RPMI7951 (cell line): ENCODE results near the gene SYT17. TPM values are rescaled to one million over a fixed set of nuclear protein-coding genes. Genes with fewer than 3 reads are reported as not detected.

Experiments
- DNase-seq: peaks from one replicate; pipeline ENCODE4 v3.0.0-alpha.2; 2012; ENCODE audit warnings: low read depth
- total RNA-seq: library from RNA; depleted of rRNA; stranded (reverse); fragments of >200 nt; shearing (Covaris generic); gene quantifications from 2 replicates; pipeline ENCODE4 v1.2.3, GENCODE V29; 2014

Gene SYT17
- total RNA-seq, 1 experiment from 2014 or later: 0.24 TPM

DNA sequence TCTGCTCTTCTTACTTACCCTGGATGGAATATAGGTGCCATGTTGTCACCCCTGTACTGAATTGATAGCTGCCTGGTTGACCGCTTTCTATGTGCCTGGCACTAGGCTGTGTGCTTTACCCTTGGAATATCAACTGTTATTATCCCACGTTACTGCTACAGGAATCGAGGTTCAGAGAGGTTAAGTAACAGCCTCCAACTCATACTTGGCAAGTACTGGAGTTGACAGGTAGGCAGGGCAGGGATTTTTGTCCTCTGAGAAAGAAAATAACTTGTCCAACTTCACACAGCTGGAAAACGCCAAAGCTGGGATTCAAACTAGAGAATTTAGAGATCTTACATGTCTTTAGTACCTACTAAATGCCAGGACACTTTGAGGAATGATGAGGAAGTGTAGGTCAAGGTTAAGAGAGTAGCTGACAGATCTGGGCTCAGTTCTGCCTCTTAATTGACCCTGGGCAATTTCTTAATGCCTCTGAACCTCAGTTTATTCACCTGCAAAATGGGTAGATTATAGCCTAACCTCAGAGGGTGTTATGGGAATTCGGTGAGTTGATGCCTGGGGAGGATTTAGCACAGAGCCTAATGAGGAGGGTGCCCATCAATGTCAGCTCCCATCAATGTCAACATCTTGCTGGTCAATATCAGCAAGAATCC is 28.5 kb upstream of the SYT17 start:
- DNase-seq: no peak

DNA sequence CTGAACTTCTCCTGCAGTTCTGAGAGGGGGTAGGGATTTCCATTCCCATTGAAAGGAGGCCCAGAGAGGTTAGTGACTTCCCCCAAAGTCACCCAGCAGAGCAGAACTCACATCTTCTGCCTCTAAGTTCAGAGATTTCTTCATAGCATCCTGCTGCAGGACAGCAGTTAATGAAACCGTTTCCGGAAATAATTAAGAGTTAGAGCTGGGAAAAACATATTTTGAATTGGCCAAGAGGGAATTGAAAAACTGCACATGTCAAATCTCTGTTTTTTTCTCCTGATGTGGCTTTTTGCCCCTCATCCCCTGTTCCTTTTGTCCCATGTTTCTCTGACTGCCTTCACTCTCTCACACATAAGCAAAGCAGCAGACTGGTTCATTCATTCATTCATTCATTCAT is 27.6 kb upstream of the SYT17 start:
- no peak for DNase-seq

DNA sequence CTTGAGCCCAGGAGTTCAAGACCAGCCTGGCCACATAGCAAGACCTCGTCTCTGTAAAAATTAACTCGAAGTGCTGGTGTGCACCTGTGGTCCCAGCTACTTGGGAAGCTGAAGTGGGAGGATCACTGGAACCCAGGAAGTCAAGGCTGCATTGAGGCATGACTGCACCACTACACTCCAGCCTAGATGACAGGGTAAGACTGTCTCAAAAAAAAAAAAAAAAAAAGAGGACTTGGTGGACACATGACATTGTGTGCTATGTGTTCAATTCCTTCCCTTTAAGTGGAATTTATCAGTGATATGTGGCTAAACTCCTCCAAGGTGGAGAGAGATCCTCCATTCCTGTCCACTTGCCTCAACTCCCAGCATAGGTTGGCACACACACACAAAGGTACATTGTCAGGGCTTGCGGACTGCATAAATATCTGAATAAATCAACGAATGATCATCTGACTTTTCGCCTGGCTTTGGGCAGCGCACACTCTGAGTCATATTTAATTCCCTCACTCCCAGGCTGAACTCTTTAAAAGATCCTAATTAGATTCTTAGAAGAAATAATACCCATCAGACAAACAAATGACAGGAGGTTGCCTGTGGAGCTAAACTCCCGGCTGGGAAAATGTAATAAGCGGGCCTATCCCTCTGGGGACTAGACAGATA is 25.0 kb upstream of the SYT17 start:
- no peak for DNase-seq

DNA sequence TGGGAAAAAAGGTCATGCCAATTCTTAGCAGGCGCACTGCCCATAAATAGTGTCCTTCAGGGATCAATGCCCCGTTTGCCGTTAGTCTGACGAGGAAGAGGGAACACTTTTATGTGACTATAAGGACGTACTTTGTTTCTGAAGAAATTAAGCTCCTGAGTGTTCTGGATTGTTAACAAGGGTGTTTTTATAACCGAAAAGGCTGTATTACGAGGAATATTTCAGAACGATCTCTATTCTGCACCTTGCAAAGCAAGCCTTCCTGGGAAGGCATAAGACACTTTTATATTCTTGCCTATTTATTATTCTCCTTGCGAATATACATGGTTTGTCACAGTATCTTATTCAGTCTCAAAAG is 24.5 kb upstream of the SYT17 start:
- DNase-seq: no peak

DNA sequence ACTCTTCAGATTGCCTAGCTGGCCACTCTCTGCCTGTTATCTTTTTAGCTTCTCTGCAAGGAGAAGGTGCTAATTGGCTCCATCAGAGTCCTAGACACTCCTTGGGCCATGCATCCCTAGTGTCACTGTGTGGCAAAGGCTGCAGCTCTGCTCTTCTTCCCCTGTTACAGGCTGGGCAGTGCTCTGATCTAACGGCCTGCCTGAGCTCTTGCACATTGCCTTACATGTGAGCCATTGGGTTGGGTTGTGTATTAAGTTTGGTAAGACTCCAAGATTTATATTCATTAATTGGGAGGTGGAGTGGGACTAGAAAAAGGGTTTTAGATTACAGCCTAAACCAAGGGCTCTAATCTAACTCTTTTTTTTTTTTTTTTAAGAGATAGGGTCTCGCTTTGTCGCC is 23.0 kb upstream of the SYT17 start:
- DNase-seq: no peak

DNA sequence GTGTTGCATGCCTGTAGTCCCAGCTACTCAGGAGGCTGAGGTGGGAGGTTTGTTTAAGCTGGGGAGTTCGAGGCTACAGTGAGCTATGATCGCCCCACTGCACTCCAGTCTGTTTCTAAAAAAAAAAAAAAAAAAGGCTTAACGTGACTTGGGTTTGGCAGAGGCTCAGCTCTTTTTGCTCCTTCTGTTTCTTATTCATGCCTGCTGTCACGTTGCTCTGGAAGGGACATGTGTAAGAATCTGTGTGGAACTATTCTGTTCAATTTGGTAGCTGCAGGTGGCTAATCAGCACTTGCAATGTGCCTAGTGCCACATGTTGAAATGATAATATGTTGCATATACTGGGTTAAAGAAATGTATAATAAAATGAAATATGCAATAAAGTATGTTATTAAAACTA is 20.9 kb upstream of the SYT17 start:
- DNase-seq: no peak

DNA sequence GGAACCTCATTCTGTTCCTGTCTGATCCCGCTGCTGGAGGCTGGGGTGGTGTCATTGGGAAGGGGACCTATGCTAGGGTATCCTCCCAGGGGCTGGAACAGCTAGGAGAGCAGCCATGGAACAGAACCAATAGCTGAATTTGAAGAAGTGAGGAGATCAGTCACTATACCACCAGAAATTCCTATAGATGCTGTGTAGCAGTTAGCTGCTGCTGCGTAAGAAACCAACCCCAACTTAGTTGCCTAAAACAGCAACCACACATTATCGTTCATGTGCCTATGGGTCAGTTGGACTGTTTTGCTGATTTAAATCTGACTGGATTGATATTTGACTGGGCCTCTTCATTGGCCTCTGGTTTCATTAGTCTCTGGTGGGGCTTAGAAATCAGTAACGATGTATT is 20.4 kb upstream of the SYT17 start:
- no peak for DNase-seq

DNA sequence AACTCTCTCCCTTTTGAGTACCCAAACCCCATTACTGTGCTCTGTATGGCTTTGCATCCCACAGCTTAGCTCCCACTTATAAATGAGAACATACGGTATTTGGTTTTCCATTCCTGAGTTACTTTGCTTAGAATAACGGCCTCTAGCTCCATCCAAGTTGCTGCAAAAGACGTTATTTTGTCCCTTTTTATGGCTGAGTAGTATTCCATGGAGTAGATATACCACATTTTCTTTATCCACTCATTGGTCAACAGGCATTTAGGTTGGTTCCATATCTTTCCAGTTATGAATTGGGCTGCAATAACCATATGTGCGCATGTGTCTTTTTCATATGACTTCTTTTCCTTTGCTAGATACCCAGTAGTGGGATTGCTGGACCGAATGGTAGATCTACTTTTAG is 19.9 kb upstream of the SYT17 start:
- no peak for DNase-seq

DNA sequence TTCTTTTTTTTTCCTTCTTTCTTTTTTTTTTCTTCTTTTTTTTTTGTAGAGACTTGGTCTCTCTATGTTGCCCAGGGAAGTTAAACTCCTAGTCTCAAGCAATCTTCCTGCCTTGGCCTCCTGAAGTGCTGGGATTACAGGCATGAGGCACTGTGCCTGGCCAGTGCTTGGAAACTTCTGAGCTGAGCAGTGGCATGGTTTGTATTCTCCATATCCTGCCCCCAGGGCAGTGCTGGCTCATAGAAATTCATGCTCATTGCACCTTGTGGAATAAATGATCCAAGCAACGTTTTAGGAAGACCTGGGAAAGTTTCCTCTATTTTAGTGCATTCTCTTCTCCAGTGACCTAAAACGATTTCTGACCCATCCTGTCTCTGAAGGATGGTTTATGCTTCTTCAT is 16.7 kb upstream of the SYT17 start:
- peak; percentile 29 for DNase-seq

DNA sequence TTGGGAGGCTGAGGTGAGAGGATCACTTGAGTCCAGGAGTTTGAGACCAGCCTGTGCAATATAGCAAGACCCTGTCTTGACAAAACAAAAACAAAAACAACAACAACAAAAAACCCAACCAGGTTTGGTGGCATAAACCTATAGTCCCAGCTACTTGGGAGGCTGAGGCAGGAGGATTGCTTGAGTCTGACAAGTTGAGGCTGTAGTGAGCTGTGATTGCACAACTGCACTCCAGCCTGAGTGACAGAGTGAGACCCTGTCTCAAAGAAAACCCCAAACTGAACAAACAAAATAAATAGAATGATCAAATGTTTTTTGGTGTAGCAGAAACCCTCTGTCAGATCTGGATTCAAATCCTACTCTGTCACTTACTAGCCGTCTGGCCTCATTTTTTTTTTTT is 16.0 kb upstream of the SYT17 start:
- no peak for DNase-seq

DNA sequence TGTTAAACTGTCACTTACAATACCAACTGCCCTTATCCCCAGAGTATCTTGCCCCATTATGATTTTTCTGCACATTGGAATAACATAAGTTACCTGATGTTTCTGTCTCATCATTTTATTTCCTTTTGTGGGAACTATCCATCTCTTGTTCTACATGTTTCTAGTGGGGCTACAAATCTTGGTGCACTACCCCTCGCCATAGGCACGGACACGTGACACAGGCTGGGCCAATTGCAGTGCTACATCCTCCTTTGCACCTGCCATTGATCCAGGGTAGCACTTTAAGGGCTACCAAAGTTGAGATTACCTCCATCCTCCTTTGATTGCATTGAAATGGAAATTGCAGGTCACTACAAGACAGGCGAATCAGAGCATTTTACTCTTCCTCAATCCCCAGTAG is 14.2 kb upstream of the SYT17 start:
- DNase-seq: peak; percentile 47

DNA sequence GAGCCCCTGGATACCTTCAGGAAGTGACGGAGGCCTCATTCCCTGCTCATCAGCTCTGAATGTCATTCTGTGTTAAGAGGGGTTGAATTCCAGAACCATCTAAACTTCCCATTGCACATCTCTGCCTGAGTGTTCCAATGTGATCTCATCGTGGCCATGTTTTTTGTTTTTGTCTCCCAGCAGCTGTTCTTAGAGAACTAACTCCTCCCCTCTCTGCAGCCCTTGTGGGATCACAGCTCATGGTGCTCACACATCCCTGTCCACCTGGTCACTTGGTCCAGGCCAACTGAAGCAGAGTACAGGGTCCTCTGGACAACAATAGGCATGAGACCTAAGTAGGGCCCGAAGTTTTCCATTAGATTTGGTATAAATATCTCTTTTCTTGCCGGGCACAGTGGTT is 6.0 kb upstream of the SYT17 start:
- DNase-seq: no peak

DNA sequence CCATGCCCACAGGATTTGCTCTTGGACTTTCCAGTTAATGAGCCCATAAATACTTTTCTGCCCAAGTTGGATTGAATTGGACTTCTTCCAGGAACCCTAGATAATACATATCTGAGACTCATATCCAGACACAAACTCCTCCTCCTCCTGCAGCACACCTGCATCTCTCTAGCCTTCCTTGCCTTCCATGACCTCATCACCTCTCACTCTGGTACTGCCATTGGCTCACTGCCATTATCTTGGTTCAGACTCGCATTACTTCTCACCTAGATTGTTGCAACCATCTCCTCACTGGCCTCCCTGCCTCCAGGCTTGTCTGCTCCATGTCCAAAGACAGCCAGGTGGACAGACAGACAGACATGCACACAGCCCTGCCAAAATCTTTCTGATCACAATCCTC is 4.8 kb upstream of the SYT17 start:
- no peak for DNase-seq

DNA sequence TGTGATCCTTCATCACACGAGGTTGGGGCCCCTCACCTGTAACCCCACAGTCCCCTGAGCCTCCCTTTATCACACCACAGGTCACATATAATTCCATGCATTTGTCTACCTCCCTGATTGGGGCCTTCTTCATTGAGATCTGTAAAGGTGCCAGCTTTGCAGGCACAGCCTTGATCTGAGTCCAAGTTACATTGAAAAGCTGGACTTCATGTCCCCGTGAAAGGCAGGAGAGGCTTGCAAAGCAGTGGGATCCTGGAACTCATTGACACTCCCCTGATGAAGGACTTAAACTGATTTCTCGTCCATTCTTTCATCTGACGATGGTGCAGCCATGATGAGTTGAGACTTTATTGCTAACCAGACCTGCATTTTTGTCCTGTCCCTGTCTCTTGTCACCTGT is 3.8 kb upstream of the SYT17 start:
- no peak for DNase-seq

DNA sequence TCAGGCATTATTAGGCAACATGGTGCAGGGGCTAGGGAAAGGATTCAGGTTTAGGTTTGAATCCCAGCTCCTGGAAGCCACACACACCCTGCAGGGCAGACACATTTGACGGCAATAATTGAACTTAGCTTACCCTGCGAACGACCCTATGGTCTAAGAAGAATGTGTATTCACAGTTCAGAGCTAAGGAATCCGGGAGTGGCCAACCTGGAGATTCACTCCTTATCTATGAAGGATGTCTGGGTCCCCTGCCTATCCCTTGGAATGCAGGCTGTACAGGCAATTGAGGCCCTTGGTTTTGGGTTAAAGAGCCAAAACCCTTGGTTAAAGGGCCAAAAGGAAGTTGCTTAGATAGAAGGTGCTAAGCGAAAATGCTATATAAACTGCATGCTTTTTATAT is 2.9 kb upstream of the SYT17 start:
- DNase-seq: no peak

DNA sequence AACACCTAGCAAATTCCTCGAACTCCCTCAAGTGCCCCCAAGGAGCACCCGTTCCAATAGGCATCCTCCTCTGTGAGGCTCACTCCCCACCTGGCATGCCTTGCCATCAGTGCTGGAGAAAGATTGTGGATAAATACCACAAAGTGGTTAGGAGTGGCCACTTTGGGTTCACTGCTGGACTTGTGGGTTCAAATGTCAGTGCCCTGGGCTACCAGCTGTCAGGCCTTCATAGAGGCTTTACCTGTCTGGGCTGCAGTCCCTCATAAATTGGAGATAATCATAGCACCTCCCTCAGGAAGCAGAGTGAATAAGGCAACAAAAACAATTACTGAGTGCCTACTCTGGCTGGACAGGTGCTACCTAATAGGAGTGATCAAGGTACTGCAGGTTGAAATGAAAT is 1.5 kb upstream of the SYT17 start:
- no peak for DNase-seq

DNA sequence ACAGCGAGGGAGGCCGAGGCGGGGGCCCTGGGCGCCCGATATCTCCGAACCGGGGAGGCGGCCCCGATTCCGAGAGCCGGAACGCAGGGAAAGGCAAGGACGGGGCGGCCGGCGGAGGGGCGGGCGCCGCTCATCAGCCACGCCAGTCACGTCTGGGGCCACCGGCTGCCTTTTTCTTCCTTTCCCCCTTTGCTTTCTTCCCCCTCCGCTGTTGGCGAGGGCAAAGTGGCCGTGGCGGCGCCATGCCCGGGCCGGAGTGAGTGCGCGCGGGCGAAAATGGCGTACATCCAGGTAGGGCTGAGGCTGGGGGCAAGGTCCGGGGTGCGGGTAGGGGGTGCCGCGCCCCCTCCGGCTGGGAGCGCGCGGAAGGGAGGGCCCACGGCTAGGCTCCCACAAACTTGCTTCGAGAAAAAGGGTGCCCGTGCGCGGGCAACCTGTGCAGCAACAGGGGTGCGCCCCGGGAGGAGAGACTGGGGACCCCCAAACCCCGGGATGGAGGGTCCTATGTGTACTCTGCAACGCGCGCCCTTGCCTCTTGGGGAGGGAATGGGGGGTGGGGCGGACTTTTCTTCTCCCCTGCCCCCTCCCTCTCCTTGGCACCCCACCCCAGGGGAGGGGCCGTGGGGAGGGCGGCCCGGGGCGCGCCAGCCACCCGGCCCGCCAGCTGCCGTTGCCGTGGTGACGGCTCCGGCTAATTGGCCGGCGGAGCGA is 486 bp downstream of the SYT17 start:
- DNase-seq: no peak

DNA sequence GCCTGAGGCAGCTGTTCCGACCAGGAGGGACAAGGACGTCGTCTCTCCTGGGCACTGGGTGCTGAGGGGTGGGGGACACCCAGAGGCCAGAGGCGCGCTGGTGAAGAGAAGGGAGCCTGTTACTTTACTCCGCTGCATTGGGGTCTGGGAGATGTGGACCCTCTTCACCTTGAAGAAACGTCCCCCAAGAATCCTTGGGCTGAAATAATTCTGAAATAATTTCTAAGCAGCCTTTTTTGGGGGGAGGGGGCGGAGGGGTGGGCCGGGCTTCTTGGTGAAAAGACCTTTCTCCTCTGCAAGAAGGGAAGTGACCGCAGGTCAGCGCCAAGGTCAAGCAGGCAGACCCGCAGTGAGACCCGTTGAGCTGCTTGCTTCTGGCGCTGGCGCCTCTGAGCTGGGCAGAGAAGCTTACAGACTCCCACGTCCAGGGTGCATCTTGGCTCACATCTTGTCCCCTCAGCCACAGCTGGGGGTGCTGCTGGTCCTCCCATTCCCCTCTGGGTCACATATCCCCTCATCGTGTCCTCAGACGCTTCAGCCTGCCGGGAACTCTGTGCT is 1.1 kb downstream of the SYT17 start:
- DNase-seq: no peak

DNA sequence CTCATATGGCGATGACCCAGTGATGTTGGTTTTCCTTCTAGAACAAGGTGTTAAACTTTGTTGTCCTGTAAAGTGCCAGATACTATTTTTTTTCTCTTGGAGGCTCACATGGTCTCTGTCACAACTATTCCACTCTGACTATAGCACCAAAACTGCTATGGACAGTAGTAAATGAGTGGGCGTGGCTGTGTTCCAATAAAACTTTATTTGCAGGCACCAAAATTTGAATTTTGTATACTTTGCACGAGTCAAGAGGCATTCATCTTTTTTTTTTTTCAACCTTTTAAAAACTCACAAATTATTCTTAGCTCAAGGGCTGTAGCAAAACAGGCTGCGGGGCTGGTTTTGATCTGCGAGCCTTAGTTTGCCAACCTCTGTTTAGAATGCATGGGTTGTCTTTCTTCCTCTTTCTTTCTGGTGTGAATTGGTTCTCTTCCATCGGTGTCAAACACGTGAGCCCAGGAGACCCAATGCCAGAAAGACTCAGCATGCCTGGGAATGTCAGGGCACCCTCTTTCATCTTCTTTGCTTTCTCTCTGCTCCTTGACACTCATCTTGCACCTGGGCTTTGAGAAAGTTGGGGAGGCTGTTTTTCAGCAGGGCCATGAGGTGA is 2.1 kb downstream of the SYT17 start:
- no peak for DNase-seq

DNA sequence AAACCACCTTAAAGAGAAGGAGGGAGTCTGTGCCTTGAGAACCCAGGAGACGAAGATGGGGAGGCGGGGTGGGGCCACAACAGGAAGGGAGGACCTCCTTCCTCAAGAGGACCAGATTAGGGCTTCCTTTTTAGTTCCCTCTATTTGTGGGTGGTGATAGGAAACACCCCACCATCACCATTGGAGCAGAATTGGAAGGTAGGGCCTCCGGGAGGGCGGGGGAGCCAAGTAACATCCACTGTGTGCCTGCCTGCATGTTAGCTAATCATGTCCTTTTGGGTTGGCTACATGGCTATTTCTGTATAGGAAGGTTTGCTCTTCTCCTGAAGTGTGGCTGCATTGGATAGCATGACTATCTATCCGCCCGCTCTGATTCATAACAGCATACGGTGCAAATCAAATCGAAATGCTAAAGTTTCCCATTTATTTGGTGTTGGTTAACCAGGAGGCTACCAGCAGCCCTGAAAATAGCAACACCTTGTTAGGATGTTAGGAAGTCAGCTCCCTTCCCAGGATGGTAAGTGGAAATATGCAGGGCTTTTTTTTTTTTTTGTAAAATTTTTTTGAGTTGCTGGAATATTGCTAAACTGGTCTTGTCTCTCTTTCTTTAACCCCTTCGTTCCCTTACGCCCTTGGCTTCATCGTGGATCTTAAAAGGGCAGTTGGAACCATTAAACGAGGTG is 4.2 kb downstream of the SYT17 start:
- DNase-seq: no peak

DNA sequence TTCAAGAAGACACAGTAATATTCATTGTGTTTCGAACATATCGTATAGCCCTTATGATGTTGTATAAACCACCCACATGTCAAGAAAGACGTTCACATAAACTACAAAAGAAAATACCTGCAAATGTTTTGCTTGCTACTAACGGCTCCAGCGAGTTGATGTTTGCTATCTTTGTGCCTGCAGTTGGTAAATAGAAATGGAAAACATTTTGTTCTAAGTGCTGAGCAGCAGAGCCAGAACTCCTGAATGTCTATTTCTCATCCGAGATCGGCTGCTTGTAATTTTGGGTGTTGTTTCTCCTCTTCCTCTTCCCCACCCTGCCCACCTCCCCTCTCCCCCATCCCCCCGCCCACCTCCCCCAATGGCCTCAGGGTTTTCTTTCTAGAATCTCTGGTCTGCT is 5.0 kb downstream of the SYT17 start:
- no peak for DNase-seq
